ENCODE measurements around the gene CAMK1D. TPM values are rescaled to one million over a fixed set of nuclear protein-coding genes. Genes with fewer than 3 reads are reported as not detected.

CAMK1D gene
- total and polyA plus RNA-seq, 2 of the 8 experiments (the other 6 are each of a cell fraction or from before 2014, with no cell fraction given), result 3.5 to 10.6 TPM

DNA sequence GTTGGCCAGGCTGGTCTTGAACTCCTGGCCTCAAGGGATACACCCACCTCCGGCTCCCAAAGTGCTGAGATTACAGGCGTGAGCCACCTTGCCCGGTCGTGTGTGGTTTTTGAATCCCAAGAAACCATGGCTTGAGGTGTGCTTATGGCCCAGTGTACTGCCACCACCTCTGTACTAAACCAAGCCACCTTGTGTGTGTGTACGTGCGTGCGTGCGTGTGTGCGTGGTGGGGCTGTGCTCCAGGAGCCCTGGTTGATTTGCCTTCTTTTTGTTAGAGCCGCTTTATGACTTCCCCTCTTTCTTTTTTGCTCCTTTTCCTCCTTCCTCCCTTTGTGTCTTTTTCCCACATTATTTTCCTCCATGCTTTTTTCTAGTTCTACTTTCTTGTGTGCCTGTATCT lies 121.4 kb downstream of the CAMK1D start (continued):
- TF ChIP-seq JUN (IDR thresholded peaks at IDR 0.05; ENCODE audit: low read depth, low read length) (no peak), EZH2 (IDR thresholded peaks at IDR 0.05; ENCODE audit: low read depth, low read length, severe bottlenecking) (no peak), CBX5 (IDR thresholded peaks at IDR 0.05; ENCODE audit: low read depth, low read length) (no peak), TCF12 (IDR thresholded peaks at IDR 0.05; ENCODE audit: low read depth, low read length) (no peak)

All from H1 (cell line).